Osteocyte (in vitro differentiated cells): ENCODE data around the gene ATP11A. TPM values are rescaled to one million over a fixed set of nuclear protein-coding genes. Genes with fewer than 3 reads are reported as not detected.

ENCODE experiments used
- DNase-seq: peaks from one replicate; pipeline ENCODE4 v3.0.0; 2021; ENCODE audit warnings: mixed read lengths; ENCODE audit not compliant: unreplicated experiment; ENCODE audit errors: extremely low spot score
- H3K27ac Mint-ChIP-seq: one replicate; pipeline ENCODE4 v1.8.0; 2021; ENCODE audit warnings: mild to moderate bottlenecking, mixed read lengths; ENCODE audit not compliant: unreplicated experiment
- H3K27me3 Mint-ChIP-seq: one replicate; pipeline ENCODE4 v1.8.0; 2021; ENCODE audit warnings: mixed read lengths; ENCODE audit not compliant: unreplicated experiment
- H3K36me3 Mint-ChIP-seq: one replicate; pipeline ENCODE4 v1.8.0; 2021; ENCODE audit warnings: mixed read lengths; ENCODE audit not compliant: unreplicated experiment
- H3K4me1 Mint-ChIP-seq: one replicate; pipeline ENCODE4 v1.8.0; 2021; ENCODE audit warnings: mixed read lengths; ENCODE audit not compliant: unreplicated experiment
- H3K4me3 Mint-ChIP-seq: one replicate; pipeline ENCODE4 v1.8.0; 2021; ENCODE audit warnings: mild to moderate bottlenecking, moderate library complexity, mixed read lengths; ENCODE audit not compliant: unreplicated experiment
- H3K9me3 Mint-ChIP-seq: one replicate; pipeline ENCODE4 v1.8.0; 2021; ENCODE audit warnings: mixed read lengths; ENCODE audit not compliant: unreplicated experiment
- total RNA-seq: library from RNA; stranded (reverse); gene quantifications from 2 replicates; pipeline ENCODE4 v1.2.1, GENCODE V29; 2021
- TF ChIP-seq, protein P1 (sequence below): fragments of 200-600 bp; sonication (generic); IDR thresholded peaks from 2 replicates; pipeline ENCODE4 v1.5.0; 2021; ENCODE audit warnings: antibody characterized with exemption, mild to moderate bottlenecking, moderate library complexity

Gene ATP11A
- total RNA-seq, 1 donor from 2014 or later = 15.7 TPM

GRCh38 chr13:112776971-112777370, 87.1 kb downstream of the ATP11A start:
- H3K27ac Mint-ChIP-seq = no peak overlapping the region
- TF ChIP-seq, protein P1, sequence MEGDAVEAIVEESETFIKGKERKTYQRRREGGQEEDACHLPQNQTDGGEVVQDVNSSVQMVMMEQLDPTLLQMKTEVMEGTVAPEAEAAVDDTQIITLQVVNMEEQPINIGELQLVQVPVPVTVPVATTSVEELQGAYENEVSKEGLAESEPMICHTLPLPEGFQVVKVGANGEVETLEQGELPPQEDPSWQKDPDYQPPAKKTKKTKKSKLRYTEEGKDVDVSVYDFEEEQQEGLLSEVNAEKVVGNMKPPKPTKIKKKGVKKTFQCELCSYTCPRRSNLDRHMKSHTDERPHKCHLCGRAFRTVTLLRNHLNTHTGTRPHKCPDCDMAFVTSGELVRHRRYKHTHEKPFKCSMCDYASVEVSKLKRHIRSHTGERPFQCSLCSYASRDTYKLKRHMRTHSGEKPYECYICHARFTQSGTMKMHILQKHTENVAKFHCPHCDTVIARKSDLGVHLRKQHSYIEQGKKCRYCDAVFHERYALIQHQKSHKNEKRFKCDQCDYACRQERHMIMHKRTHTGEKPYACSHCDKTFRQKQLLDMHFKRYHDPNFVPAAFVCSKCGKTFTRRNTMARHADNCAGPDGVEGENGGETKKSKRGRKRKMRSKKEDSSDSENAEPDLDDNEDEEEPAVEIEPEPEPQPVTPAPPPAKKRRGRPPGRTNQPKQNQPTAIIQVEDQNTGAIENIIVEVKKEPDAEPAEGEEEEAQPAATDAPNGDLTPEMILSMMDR = no peak
- H3K27me3 Mint-ChIP-seq = no peaks in the 10 kb centered on the region
- no peaks in the 10 kb centered on the region for H3K9me3 Mint-ChIP-seq
- no peak for DNase-seq
- H3K4me3 Mint-ChIP-seq = no peak overlapping the region
- peaks cover 9% of the 10 kb centered on the region for H3K4me1 Mint-ChIP-seq
- H3K36me3 Mint-ChIP-seq = no peaks in the 10 kb centered on the region

GRCh38 chr13:112777637-112778406, 88.0 kb downstream of the ATP11A start:
- Mint-ChIP-seq H3K4me3 (no peak overlapping the region), H3K4me1 (peaks cover 9% of the 10 kb centered on the region), H3K27me3 (no peaks in the 10 kb centered on the region), H3K27ac (no peak overlapping the region), H3K36me3 (no peaks in the 10 kb centered on the region), H3K9me3 (no peaks in the 10 kb centered on the region)
- TF ChIP-seq, protein P1 = no peak
- DNase-seq = no peak

GRCh38 chr13:112779856-112780604, 90.2 kb downstream of the ATP11A start:
- TF ChIP-seq, protein P1 = no peak
- H3K9me3 Mint-ChIP-seq = no peaks in the 10 kb centered on the region
- H3K4me3 Mint-ChIP-seq = no peak overlapping the region
- no peaks in the 10 kb centered on the region for H3K27me3 Mint-ChIP-seq
- peaks cover 9% of the 10 kb centered on the region for H3K4me1 Mint-ChIP-seq
- no peaks in the 10 kb centered on the region for H3K36me3 Mint-ChIP-seq
- DNase-seq = peak; percentile 73
- no peak overlapping the region for H3K27ac Mint-ChIP-seq

DNA sequence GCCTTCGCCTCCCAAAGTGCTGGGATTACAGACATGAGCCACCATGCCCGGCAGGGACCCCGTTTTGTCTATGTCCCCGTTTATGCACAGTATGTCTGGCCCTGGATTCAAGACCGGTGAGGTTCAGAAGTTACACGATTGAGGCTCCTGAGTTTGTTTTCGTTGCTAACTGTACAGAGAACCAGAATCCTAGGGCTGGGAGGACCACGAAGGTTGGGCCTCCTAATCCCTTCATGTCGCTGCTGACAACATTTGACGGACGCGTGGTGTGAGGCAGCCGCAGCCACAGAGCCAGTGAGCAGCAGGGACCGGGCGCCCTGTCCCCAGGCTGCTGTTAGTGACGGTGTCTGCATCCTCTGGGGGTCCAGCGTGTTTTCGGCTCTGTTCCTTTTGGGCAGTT, 91.4 kb downstream of the ATP11A start:
- H3K27me3 Mint-ChIP-seq = no peaks in the 10 kb centered on the region
- H3K36me3 Mint-ChIP-seq = no peaks in the 10 kb centered on the region
- H3K4me3 Mint-ChIP-seq = no peak overlapping the region
- no peak overlapping the region for H3K27ac Mint-ChIP-seq
- TF ChIP-seq, protein P1 = no peak
- H3K4me1 Mint-ChIP-seq = peaks cover 9% of the 10 kb centered on the region
- no peaks in the 10 kb centered on the region for H3K9me3 Mint-ChIP-seq
- DNase-seq = peak; percentile 69

DNA sequence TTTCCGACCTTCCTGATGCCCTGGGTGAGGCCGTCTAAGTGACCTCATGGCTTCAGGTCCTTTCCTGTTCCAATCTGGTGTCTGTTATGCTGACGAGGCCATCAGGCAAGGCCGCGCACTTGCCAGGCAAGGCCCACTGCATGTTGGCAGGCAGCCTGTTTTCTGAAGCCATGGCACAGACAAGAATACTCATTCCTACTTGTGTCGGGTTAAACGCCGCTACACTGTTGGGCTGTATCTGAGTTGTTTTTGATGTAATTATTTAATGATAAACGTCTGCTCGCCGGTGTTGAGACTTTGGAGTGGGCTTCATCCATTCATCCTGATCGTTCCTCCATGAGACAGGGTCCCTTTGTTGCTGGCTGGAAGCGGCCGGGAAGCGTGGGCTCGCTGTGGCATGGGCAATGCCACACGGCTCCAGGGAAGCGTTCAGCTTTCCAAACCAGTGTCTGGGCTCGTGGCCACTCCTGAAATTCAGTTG, 92.1 kb downstream of the ATP11A start:
- Mint-ChIP-seq H3K27ac (no peak overlapping the region), H3K4me1 (peaks cover 9% of the 10 kb centered on the region), H3K27me3 (no peaks in the 10 kb centered on the region), H3K9me3 (no peaks in the 10 kb centered on the region), H3K36me3 (no peaks in the 10 kb centered on the region), H3K4me3 (no peak overlapping the region)
- TF ChIP-seq, protein P1 = no peak
- peak; percentile 64 for DNase-seq
